IPS-15b (cell line): ENCODE results near the gene MEPCE.

Experiments
- H3K27me3 ChIP-seq: one replicate; pipeline ENCODE4 v1.6.1; 2013; ENCODE audit warnings: low read length; ENCODE audit not compliant: control insufficient read depth, insufficient read depth
- H3K36me3 ChIP-seq: one replicate; pipeline ENCODE4 v1.6.1; 2013; ENCODE audit warnings: low read length; ENCODE audit not compliant: control insufficient read depth, insufficient read depth
- H3K4me1 ChIP-seq: one replicate; pipeline ENCODE4 v1.6.1; 2013; ENCODE audit warnings: mild to moderate bottlenecking, low read length; ENCODE audit not compliant: control insufficient read depth, insufficient read depth
- H3K4me3 ChIP-seq: one replicate; pipeline ENCODE4 v1.5.1; 2013; ENCODE audit warnings: low read depth, low read length
- H3K9ac ChIP-seq: one replicate; pipeline ENCODE4 v1.6.1; 2013; ENCODE audit warnings: low read depth, mild to moderate bottlenecking, low read length
- H3K9me3 ChIP-seq: one replicate; pipeline ENCODE4 v1.6.1; 2013; ENCODE audit warnings: mild to moderate bottlenecking, low read length; ENCODE audit not compliant: control insufficient read depth, insufficient read depth

The MEPCE gene

DNA sequence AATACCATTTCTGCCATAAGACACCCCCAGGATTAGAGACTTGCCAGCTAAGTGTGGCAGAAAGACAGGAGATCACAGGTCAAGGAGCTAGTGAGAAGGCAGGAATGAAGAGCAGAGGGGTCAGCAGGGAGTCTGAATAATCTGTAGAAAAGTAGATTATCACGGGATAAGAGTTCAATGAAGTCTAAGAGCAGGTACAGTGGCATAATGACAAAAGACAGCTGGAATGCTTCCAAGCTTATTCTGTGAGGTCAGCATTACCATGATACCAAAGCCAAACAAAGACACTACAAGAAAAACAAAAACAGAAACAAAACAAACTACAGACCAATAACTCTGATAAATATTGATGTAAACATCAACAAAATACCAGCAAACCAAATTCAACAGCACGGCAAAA is 35.6 kb upstream of the MEPCE start:
- Histone ChIP-seq H3K36me3 (no peaks in the 10 kb centered on the region), H3K4me3 (no peak overlapping the region), H3K9me3 (no peaks in the 10 kb centered on the region), H3K4me1 (peaks cover 5% of the 10 kb centered on the region), H3K9ac (no peak overlapping the region), H3K27me3 (no peaks in the 10 kb centered on the region)

GRCh38 chr7:100396421-100396982 is 33.1 kb upstream of the MEPCE start:
- no peaks in the 10 kb centered on the region for H3K9me3 ChIP-seq
- peaks cover 5% of the 10 kb centered on the region for H3K4me1 ChIP-seq
- no peaks in the 10 kb centered on the region for H3K27me3 ChIP-seq
- no peaks in the 10 kb centered on the region for H3K36me3 ChIP-seq
- no peak overlapping the region for H3K9ac ChIP-seq
- H3K4me3 ChIP-seq: no peak overlapping the region

GRCh38 chr7:100397315-100398081 is 32.1 kb upstream of the MEPCE start:
- Histone ChIP-seq H3K9ac (no peak overlapping the region), H3K36me3 (no peaks in the 10 kb centered on the region), H3K9me3 (no peaks in the 10 kb centered on the region), H3K27me3 (no peaks in the 10 kb centered on the region), H3K4me1 (peaks cover 5% of the 10 kb centered on the region), H3K4me3 (no peak overlapping the region)

DNA sequence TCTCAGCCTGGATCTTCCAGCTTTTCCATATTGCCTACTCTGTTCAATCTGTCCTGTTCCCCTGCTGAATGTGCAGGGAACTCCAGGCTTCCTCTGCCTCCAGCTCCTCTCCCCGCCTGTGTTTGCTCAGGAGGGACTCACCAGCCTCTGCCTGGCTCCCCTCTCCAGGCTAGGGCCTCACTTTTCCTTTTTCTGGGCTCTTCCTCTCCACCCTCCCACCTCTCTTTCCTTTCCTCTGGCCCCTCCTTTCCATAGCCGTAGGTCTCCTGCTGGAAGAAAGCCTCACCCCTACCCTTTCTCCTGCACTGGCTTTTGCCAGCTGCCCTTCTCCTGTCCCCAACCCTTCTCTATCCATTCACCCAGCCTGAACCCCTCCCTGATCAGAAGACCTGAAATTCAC is 31.4 kb upstream of the MEPCE start:
- H3K9ac ChIP-seq: no peak overlapping the region
- no peak overlapping the region for H3K4me3 ChIP-seq
- no peaks in the 10 kb centered on the region for H3K9me3 ChIP-seq
- H3K27me3 ChIP-seq: no peaks in the 10 kb centered on the region
- peaks cover 5% of the 10 kb centered on the region for H3K4me1 ChIP-seq
- no peaks in the 10 kb centered on the region for H3K36me3 ChIP-seq

GRCh38 chr7:100400041-100400440 is 29.6 kb upstream of the MEPCE start:
- Histone ChIP-seq H3K9ac (no peak overlapping the region), H3K4me1 (peaks cover 5% of the 10 kb centered on the region), H3K4me3 (no peak overlapping the region), H3K36me3 (no peaks in the 10 kb centered on the region), H3K9me3 (no peaks in the 10 kb centered on the region), H3K27me3 (no peaks in the 10 kb centered on the region)

- Histone ChIP-seq H3K9me3 (no peaks in the 10 kb centered on the region), H3K27me3 (no peaks in the 10 kb centered on the region), H3K9ac (no peak overlapping the region), H3K4me1 (peaks cover 5% of the 10 kb centered on the region), H3K4me3 (no peak overlapping the region), H3K36me3 (no peaks in the 10 kb centered on the region)
Measured at GRCh38 chr7:100400656-100401055, 29.0 kb upstream of the MEPCE start.

- no peak overlapping the region for H3K9ac ChIP-seq
- H3K4me1 ChIP-seq: peaks cover 5% of the 10 kb centered on the region
- H3K27me3 ChIP-seq: no peaks in the 10 kb centered on the region
- no peaks in the 10 kb centered on the region for H3K36me3 ChIP-seq
- no peak overlapping the region for H3K4me3 ChIP-seq
- no peaks in the 10 kb centered on the region for H3K9me3 ChIP-seq
Measured at GRCh38 chr7:100401811-100402210, 27.8 kb upstream of the MEPCE start.

DNA sequence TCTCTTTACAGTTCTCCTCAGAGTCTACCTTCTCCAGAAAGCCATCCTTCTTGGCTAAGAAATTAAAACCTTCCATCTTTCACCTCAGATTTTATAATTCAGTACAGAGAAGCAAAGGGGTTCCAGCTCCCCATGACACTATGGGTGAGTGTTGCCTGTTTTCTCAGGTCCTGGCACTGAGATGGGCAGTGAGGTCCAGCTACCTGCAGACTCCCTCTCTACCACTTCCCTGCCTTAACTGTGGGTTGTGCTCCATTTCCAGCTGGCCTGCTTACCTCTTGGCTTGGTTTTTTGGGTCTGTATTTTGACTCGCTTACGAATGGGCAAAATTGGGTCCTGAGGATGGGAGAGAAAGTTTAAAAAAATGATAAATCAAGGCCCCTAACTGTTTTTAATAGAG is 27.4 kb upstream of the MEPCE start:
- no peak overlapping the region for H3K9ac ChIP-seq
- no peaks in the 10 kb centered on the region for H3K36me3 ChIP-seq
- no peaks in the 10 kb centered on the region for H3K27me3 ChIP-seq
- no peak overlapping the region for H3K4me3 ChIP-seq
- no peaks in the 10 kb centered on the region for H3K9me3 ChIP-seq
- H3K4me1 ChIP-seq: peaks cover 5% of the 10 kb centered on the region

GRCh38 chr7:100406767-100407166 is 22.9 kb upstream of the MEPCE start:
- no peaks in the 10 kb centered on the region for H3K4me1 ChIP-seq
- H3K9ac ChIP-seq: no peak overlapping the region
- no peaks in the 10 kb centered on the region for H3K9me3 ChIP-seq
- H3K4me3 ChIP-seq: no peak overlapping the region
- H3K36me3 ChIP-seq: no peaks in the 10 kb centered on the region
- H3K27me3 ChIP-seq: no peaks in the 10 kb centered on the region

DNA sequence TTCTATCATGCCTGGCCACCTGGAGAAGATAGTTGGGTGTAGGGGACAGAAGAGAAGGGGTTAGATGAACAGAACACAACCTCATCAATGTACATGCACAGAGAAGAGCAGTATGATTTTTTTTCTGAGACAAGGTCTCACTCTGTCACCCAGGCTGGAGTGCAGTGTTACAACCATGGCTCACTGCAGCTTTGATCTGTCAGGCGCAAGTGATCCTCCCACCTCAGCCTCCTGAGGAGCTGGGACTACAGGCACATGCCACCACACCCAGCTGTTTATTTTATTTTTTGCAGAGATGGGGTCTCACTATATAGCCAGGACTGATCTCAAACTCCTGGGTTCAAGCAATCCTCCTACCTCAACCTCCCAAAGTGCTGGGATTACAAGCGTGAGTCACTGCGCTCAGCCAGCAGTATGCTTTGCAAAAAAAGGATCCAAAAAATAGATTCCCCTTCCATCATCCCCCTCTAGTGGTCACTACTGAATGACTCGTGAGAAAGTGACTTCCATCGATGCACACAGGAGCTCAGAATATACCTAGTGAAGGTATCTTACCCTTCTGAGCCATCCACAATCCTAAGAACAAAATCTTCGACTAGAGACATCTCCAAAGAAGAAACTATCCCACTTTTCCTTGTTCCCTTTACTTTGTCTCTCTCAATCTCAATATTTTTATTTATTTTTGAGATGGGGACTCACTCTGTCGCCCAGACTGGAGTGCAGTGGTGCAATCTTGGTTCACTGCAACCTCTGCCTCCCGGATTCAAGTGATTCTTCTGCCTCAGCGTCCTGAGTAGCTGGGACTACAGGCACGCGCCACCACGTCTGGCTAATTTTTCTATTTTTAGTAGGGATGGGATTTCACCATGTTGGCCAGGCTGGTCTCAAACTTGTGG is 22.1 kb upstream of the MEPCE start:
- Histone ChIP-seq H3K9ac (no peak overlapping the region), H3K27me3 (no peaks in the 10 kb centered on the region), H3K4me1 (no peaks in the 10 kb centered on the region)

GRCh38 chr7:100411101-100411500 is 18.5 kb upstream of the MEPCE start:
- Histone ChIP-seq H3K4me1 (no peaks in the 10 kb centered on the region), H3K36me3 (no peaks in the 10 kb centered on the region), H3K9me3 (no peaks in the 10 kb centered on the region), H3K9ac (no peak overlapping the region), H3K27me3 (no peaks in the 10 kb centered on the region), H3K4me3 (no peak overlapping the region)

More for the DNA sequence above, 22.1 kb upstream of the MEPCE start:
- H3K9me3 ChIP-seq: no peaks in the 10 kb centered on the region
- no peaks in the 10 kb centered on the region for H3K36me3 ChIP-seq
- no peak overlapping the region for H3K4me3 ChIP-seq
